T-helper 2 cell treated with Interferon-gamma antibody and Interleukin-4, amounts not matched to agents 5 μg/mL and 100 μg/mL, for 36 hours (primary cell): ENCODE measurements around the gene GPR85.

ENCODE experiments used
- DNase-seq: peaks from one replicate; pipeline ENCODE4 v3.0.0; 2021; ENCODE audit warnings: low spot score
- H3K27ac Mint-ChIP-seq: one replicate; pipeline ENCODE4 v1.8.0; 2021; ENCODE audit warnings: mild to moderate bottlenecking, mixed read lengths
- H3K27me3 Mint-ChIP-seq: one replicate; pipeline ENCODE4 v1.8.0; 2021; ENCODE audit warnings: low read depth, mixed read lengths
- H3K36me3 Mint-ChIP-seq: one replicate; pipeline ENCODE4 v1.8.0; 2021; ENCODE audit warnings: low read depth, mixed read lengths
- H3K4me1 Mint-ChIP-seq: one replicate; pipeline ENCODE4 v1.8.0; 2021; ENCODE audit warnings: low read depth, mixed read lengths
- H3K4me3 Mint-ChIP-seq: one replicate; pipeline ENCODE4 v1.8.0; 2022; ENCODE audit warnings: mild to moderate bottlenecking, moderate library complexity, mixed read lengths
- H3K9me3 Mint-ChIP-seq: one replicate; pipeline ENCODE4 v1.8.0; 2021; ENCODE audit warnings: mixed read lengths

Gene GPR85

GRCh38 chr7:113099284-113099919, 12.8 kb upstream of the GPR85 start:
- Mint-ChIP-seq H3K27ac (no peak overlapping the region), H3K4me1 (no peaks in the 10 kb centered on the region), H3K36me3 (no peaks in the 10 kb centered on the region), H3K4me3 (no peak overlapping the region), H3K9me3 (no peaks in the 10 kb centered on the region), H3K27me3 (peaks cover 8% of the 10 kb centered on the region)
- no peak for DNase-seq

- H3K27ac Mint-ChIP-seq: no peak overlapping the region
- no peak for DNase-seq
- no peaks in the 10 kb centered on the region for H3K36me3 Mint-ChIP-seq
- H3K9me3 Mint-ChIP-seq: no peaks in the 10 kb centered on the region
- peaks cover 12% of the 10 kb centered on the region for H3K27me3 Mint-ChIP-seq
- H3K4me1 Mint-ChIP-seq: no peaks in the 10 kb centered on the region
- H3K4me3 Mint-ChIP-seq: no peak overlapping the region
Measured at GRCh38 chr7:113094517-113095249, 8.1 kb upstream of the GPR85 start.

GRCh38 chr7:113093561-113093960, 6.9 kb upstream of the GPR85 start:
- no peak for DNase-seq

GRCh38 chr7:113092762-113093161, 6.1 kb upstream of the GPR85 start:
- Mint-ChIP-seq H3K4me1 (no peaks in the 10 kb centered on the region), H3K27ac (no peak overlapping the region), H3K4me3 (no peak overlapping the region), H3K27me3 (peaks cover 19% of the 10 kb centered on the region), H3K9me3 (no peaks in the 10 kb centered on the region), H3K36me3 (no peaks in the 10 kb centered on the region)
- no peak for DNase-seq

More at GRCh38 chr7:113093561-113093960, 6.9 kb upstream of the GPR85 start:
- Mint-ChIP-seq H3K36me3 (no peaks in the 10 kb centered on the region), H3K27me3 (peaks cover 12% of the 10 kb centered on the region), H3K9me3 (no peaks in the 10 kb centered on the region), H3K4me1 (no peaks in the 10 kb centered on the region), H3K27ac (no peak overlapping the region), H3K4me3 (no peak overlapping the region)

DNA sequence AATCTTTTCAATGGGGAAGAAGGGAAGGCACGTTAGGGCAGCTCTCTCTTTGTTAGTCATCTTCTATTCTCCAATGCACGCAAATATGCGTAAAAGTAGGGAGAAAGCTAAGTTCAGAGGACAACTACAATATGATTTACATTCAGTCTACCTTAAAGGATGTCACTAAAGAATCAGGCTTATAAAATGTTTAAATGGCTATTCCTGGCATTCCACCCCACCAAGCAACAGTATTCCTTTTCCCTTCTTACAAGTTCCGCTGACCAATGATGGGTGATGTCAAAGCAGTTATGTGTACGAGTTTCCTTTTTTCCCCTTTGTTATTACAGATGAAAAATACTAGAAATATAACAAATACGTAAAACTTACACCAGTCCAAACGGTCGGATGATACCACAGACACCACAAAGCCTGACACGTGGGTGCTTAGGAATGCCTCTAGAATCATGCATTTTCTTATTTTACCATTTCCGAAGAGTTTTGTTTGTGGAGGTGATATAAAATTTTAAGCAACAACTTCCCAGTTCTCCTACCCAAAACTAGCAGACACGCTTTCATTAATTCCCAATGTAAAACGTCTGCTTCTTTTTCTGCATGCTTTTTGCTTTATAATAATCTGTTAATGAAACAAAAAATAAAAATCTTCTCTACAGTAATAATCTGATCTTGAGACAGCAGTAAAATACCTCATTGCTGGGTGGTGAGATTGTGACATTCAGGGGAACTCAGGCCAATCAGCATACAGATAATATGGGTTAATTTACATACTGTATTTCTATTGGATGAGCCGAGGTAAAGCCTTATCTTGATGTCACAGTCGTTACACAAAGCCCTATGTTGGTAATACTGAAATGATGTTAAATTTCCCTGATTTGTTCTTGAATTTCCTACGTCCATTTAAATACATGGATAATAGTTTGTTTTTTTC, 708 bp upstream of the GPR85 start:
- Mint-ChIP-seq H3K4me3 (peak overlapping the region; percentile 46), H3K9me3 (no peaks in the 10 kb centered on the region), H3K36me3 (no peaks in the 10 kb centered on the region)

GRCh38 chr7:113085781-113086390, 741 bp downstream of the GPR85 start:
- Mint-ChIP-seq H3K27me3 (peaks cover 49% of the 10 kb centered on the region), H3K36me3 (no peaks in the 10 kb centered on the region), H3K4me3 (peak overlapping the region; percentile 40), H3K27ac (no peak overlapping the region), H3K9me3 (no peaks in the 10 kb centered on the region), H3K4me1 (peaks cover 4% of the 10 kb centered on the region)
- DNase-seq: no peak

More for the DNA sequence above, 708 bp upstream of the GPR85 start:
- Mint-ChIP-seq H3K4me1 (peaks cover 4% of the 10 kb centered on the region), H3K27ac (no peak overlapping the region), H3K27me3 (peaks cover 53% of the 10 kb centered on the region)
- DNase-seq: no peak

GRCh38 chr7:113084496-113085172, 2.0 kb downstream of the GPR85 start:
- Mint-ChIP-seq H3K9me3 (no peaks in the 10 kb centered on the region), H3K27me3 (peaks cover 47% of the 10 kb centered on the region), H3K36me3 (no peaks in the 10 kb centered on the region), H3K27ac (no peak overlapping the region), H3K4me1 (peaks cover 4% of the 10 kb centered on the region), H3K4me3 (no peak overlapping the region)
- no peak for DNase-seq

GRCh38 chr7:113083816-113084495, 2.7 kb downstream of the GPR85 start:
- DNase-seq: no peak
- no peak overlapping the region for H3K4me3 Mint-ChIP-seq
- H3K27me3 Mint-ChIP-seq: peaks cover 46% of the 10 kb centered on the region
- no peaks in the 10 kb centered on the region for H3K36me3 Mint-ChIP-seq
- H3K4me1 Mint-ChIP-seq: peaks cover 4% of the 10 kb centered on the region
- no peak overlapping the region for H3K27ac Mint-ChIP-seq
- no peaks in the 10 kb centered on the region for H3K9me3 Mint-ChIP-seq

DNA sequence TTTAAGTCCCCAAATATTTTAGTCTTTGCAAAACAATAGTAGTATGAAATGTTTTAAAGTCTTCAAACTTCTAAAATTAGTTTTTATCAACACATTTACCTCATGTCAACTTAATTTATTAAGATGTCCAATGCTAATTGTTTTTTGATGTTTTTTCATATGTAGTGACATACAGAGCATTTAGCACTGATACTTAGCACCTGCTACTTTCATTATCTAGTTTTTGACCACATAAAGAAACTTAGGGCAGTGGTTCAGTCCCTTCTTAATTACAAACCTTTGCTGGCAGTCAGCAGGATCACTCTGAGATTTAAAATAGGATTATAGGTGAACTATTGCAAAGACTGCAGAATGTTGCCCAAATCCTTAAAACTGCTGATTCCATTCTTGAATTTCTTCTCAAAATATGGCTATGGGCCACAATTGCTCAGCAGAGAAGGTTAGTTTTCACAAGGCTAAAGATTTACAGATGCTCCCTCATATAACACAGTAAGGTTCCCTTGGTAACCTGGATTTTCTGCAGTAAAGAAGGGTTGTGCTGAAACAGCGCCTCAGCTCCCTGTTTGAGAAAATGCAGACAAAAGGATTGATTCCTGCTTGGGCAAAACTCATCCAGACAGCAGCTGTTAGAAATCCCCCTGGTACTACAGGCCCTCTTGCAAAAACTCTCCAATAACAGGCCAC, 3.4 kb downstream of the GPR85 start:
- Mint-ChIP-seq H3K4me3 (no peak overlapping the region), H3K27me3 (peaks cover 41% of the 10 kb centered on the region), H3K36me3 (no peaks in the 10 kb centered on the region), H3K4me1 (peaks cover 4% of the 10 kb centered on the region), H3K27ac (no peak overlapping the region), H3K9me3 (no peaks in the 10 kb centered on the region)
- no peak for DNase-seq

- no peak for DNase-seq
- H3K36me3 Mint-ChIP-seq: no peaks in the 10 kb centered on the region
Measured at GRCh38 chr7:113078331-113078730, 8.3 kb downstream of the GPR85 start.

DNA sequence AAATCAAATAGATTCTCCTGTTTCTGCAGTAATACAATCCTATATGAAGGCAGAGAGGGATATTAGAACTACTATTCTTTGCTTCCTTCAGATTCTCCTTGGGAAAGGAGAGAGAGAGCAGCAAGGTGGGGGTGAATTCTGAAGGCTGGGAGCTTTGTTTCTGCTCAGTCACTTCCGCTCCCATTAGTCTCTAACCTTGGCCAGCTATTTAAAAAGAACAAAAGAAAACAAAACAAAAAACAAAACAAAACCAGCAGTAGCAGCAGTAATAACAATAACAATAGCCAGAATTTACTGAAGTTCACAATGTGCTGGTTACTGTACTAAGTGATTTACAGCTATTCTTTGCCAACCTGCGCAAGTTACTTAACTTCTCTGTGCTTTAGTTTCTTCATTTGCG, 9.9 kb downstream of the GPR85 start:
- Mint-ChIP-seq H3K9me3 (no peaks in the 10 kb centered on the region), H3K27ac (no peak overlapping the region), H3K4me1 (no peaks in the 10 kb centered on the region), H3K27me3 (peaks cover 6% of the 10 kb centered on the region), H3K36me3 (no peaks in the 10 kb centered on the region), H3K4me3 (no peak overlapping the region)
- DNase-seq: no peak

More at GRCh38 chr7:113078331-113078730, 8.3 kb downstream of the GPR85 start:
- Mint-ChIP-seq H3K27me3 (peaks cover 9% of the 10 kb centered on the region), H3K27ac (no peak overlapping the region), H3K9me3 (no peaks in the 10 kb centered on the region), H3K4me3 (no peak overlapping the region), H3K4me1 (no peaks in the 10 kb centered on the region)

- Mint-ChIP-seq H3K4me3 (no peak overlapping the region), H3K9me3 (no peaks in the 10 kb centered on the region), H3K4me1 (no peaks in the 10 kb centered on the region), H3K27ac (no peak overlapping the region), H3K36me3 (no peaks in the 10 kb centered on the region), H3K27me3 (peaks cover 5% of the 10 kb centered on the region)
- DNase-seq: no peak
Measured at GRCh38 chr7:113071465-113071864, 15.2 kb downstream of the GPR85 start.
